ENCODE results near the gene PPIF. TPM values are rescaled to one million over a fixed set of nuclear protein-coding genes. Genes with fewer than 3 reads are reported as not detected.

The PPIF gene
- total and polyA plus RNA-seq, 2 of the 13 experiments (the other 11 are each of a cell fraction or from before 2014, with no cell fraction given) = 147 to 157 TPM

- TF ChIP-seq EEA1 (CRISPR knock-in tag; IDR thresholded peaks at IDR 0.05; ENCODE audit: borderline replicate concordance) = no peak
- TF ChIP-seq ZNF362 (CRISPR knock-in tag; IDR thresholded peaks at IDR 0.05; ENCODE audit: borderline replicate concordance) = no peak
- no peak for TF ChIP-seq SMARCE1 (IDR thresholded peaks at IDR 0.05; ENCODE audit: borderline replicate concordance)
- TF ChIP-seq LCORL (IDR thresholded peaks at IDR 0.05) = peak; percentile 34; the same call in 1 of the 2 replicates
- TF ChIP-seq LCORL (CRISPR knock-in tag; IDR thresholded peaks at IDR 0.05) = no peak
- no peak for TF ChIP-seq CERS6 (CRISPR knock-in tag; IDR thresholded peaks at IDR 0.05)
- no peak for TF ChIP-seq GTF2F1 (IDR thresholded peaks at IDR 0.05; ENCODE audit: low read length)
- TF ChIP-seq GZF1 (CRISPR knock-in tag; IDR thresholded peaks at IDR 0.05) = no peak
- TF ChIP-seq ZNF382 (CRISPR knock-in tag; IDR thresholded peaks at IDR 0.05; ENCODE audit: borderline replicate concordance) = no peak
- no peak for TF ChIP-seq ZNF704 (CRISPR knock-in tag; IDR thresholded peaks at IDR 0.05; ENCODE audit: borderline replicate concordance)
- no peak for TF ChIP-seq MEIS1 (CRISPR knock-in tag; IDR thresholded peaks at IDR 0.05; ENCODE audit: borderline replicate concordance)
- no peak for TF ChIP-seq ZNF552 (CRISPR knock-in tag; IDR thresholded peaks at IDR 0.05; ENCODE audit: borderline replicate concordance)
- TF ChIP-seq ATF7 (IDR thresholded peaks at IDR 0.05) = 0 out of 2 replicates have a peak, but pooled peaks have one; percentile 17
- no peak for TF ChIP-seq ATF7 (CRISPR knock-in tag; IDR thresholded peaks at IDR 0.05)
- no peak for TF ChIP-seq ZFP90 (CRISPR knock-in tag; IDR thresholded peaks at IDR 0.05; ENCODE audit: borderline replicate concordance)
- no peak for TF ChIP-seq ZNF407 (CRISPR knock-in tag; IDR thresholded peaks at IDR 0.05; ENCODE audit: not compliant biosample characterization)
These were observed 29.7 kb downstream of the PPIF start (continued) for GRCh38 chr10:79376751-79377556.

All from HepG2 (cell line).